ENCODE results near the gene CST7. TPM values are rescaled to one million over a fixed set of nuclear protein-coding genes. Genes with fewer than 3 reads are reported as not detected.

Gene CST7
- total RNA-seq, 2 experiments from 2014 or later: 43.9 to 47.5 TPM

- CTCF ChIA-PET: no interaction called here
- H3K9me3 Mint-ChIP-seq (ENCODE audit: insufficient read depth): peaks cover 6% of the 10 kb centered on the region
- no peak overlapping the region for H3K27ac Mint-ChIP-seq
- H3K4me1 Mint-ChIP-seq (ENCODE audit: low read depth): peaks cover 4% of the 10 kb centered on the region
- no peak for ATAC-seq
- H3K36me3 Mint-ChIP-seq (ENCODE audit: low read depth): peaks cover 69% of the 10 kb centered on the region
- H3K4me3 Mint-ChIP-seq: no peak overlapping the region
- POLR2A ChIA-PET: no interaction called here
- H3K27me3 Mint-ChIP-seq (ENCODE audit: low read depth): no peaks in the 10 kb centered on the region
- peak; percentile 12 for DNase-seq
Measured at GRCh38 chr20:24970754-24971153, 21.7 kb downstream of the CST7 start.

DNA sequence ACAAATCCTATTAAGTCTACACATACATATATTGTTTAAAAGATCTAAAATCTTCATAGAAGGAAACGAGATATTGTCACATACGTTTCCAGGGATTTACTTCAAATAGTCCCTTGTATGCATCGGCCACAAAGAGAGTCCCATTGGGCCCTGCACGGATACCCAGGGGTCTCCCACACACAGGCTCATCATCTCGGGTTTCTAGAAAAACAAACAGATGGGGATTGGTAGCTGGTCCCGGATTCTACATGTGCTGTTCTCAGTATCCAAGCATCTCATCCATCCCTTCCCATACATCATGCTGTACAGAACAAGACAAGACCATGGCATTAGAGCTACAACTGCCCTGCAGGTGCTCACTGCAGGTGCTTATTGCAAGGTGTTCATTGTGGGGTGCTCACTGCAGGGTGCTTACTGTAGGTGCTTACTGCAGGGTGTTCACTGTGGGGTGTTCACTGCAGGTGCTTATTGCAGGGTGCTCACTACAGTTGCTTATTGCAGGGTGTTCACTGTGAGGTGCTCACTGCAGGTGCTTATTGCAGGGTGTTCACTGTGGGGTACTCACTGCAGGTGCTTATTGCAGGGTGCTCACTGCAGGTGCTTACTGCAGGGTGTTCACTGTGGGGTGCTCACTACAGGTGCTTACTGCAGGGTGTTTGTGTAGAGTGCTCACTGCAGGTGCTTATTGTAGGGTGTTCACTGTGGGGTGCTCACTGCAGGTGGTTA, 22.5 kb downstream of the CST7 start:
- CTCF ChIA-PET: no interaction called here
- peaks cover 13% of the 10 kb centered on the region for H3K9me3 Mint-ChIP-seq (ENCODE audit: insufficient read depth)
- peaks cover 69% of the 10 kb centered on the region for H3K36me3 Mint-ChIP-seq (ENCODE audit: low read depth)

GRCh38 chr20:24972341-24972740, 23.3 kb downstream of the CST7 start:
- CTCF ChIA-PET: no interaction called here
- Mint-ChIP-seq H3K4me1 (ENCODE audit: low read depth) (peaks cover 4% of the 10 kb centered on the region), H3K36me3 (ENCODE audit: low read depth) (peaks cover 75% of the 10 kb centered on the region), H3K27me3 (ENCODE audit: low read depth) (no peaks in the 10 kb centered on the region), H3K27ac (no peak overlapping the region), H3K9me3 (ENCODE audit: insufficient read depth) (peaks cover 13% of the 10 kb centered on the region), H3K4me3 (no peak overlapping the region)
- POLR2A ChIA-PET: no interaction called here
- DNase-seq (no peak), ATAC-seq (no peak)

More for the DNA sequence above, 22.5 kb downstream of the CST7 start:
- H3K27ac Mint-ChIP-seq: no peak overlapping the region
- H3K4me1 Mint-ChIP-seq (ENCODE audit: low read depth): peaks cover 4% of the 10 kb centered on the region
- POLR2A ChIA-PET: no interaction called here
- no peak overlapping the region for H3K4me3 Mint-ChIP-seq
- DNase-seq (no peak), ATAC-seq (no peak)
- H3K27me3 Mint-ChIP-seq (ENCODE audit: low read depth): no peaks in the 10 kb centered on the region

DNA sequence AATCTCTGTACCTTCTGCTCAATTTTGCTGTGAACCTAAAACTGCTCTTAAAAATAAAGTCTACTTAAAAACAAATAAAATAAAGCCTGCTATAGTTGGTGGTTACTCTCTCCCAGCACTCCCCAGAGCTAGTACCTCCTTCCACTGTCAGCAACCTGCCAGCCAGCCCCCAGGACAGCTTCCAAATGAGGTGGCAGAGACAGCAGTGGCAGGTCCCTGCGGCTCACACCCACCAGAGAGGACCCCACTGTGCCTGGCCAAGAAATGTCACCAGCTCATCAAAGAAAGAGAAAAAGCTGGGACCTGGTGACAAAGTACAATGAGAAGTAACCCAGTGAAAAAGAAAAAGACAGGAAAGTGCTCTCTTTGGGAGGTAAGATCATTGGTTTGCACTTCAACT, 28.3 kb downstream of the CST7 start:
- no peak overlapping the region for H3K4me3 Mint-ChIP-seq
- CTCF ChIA-PET: interaction anchor here (1.0 kb wide), 1 partner anchor 202 kb away, joined by 3 read pairs; no protein-coding TSS in a partner anchor
- no peak for ATAC-seq

DNA sequence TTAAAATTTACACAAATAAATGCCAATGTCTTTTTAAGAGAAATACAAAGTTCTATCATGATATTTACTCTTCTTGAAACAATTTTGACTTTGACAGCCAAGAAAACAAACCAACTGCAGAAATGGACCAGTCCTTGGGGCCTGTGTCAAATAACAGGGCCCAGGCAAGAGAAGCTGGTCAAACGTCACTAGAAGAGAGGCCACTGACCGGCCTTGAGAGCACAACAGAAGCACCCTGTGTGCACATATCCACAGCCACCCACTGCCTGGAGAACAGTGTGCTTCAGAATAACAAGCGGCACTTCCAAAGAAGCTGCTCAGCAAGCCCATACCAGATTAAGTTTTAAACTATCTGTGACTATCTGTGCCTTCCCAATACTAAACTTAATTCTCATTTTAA, 28.7 kb downstream of the CST7 start:
- Mint-ChIP-seq H3K4me1 (ENCODE audit: low read depth) (peaks cover 33% of the 10 kb centered on the region), H3K36me3 (ENCODE audit: low read depth) (peaks cover 87% of the 10 kb centered on the region), H3K27ac (no peak overlapping the region), H3K9me3 (ENCODE audit: insufficient read depth) (peaks cover 13% of the 10 kb centered on the region), H3K4me3 (no peak overlapping the region), H3K27me3 (ENCODE audit: low read depth) (no peaks in the 10 kb centered on the region)
- peak; percentile 14 for DNase-seq
- CTCF ChIA-PET: interaction anchor here (1.0 kb wide), 1 partner anchor 201 kb away, joined by 3 read pairs; no protein-coding TSS in a partner anchor
- ATAC-seq: no peak
- POLR2A ChIA-PET: no interaction called here

More for the DNA sequence above, 28.3 kb downstream of the CST7 start:
- peaks cover 13% of the 10 kb centered on the region for H3K9me3 Mint-ChIP-seq (ENCODE audit: insufficient read depth)
- no peak overlapping the region for H3K27ac Mint-ChIP-seq
- POLR2A ChIA-PET: no interaction called here
- peak; percentile 11 for DNase-seq
- H3K27me3 Mint-ChIP-seq (ENCODE audit: low read depth): no peaks in the 10 kb centered on the region
- H3K4me1 Mint-ChIP-seq (ENCODE audit: low read depth): peaks cover 30% of the 10 kb centered on the region
- peaks cover 85% of the 10 kb centered on the region for H3K36me3 Mint-ChIP-seq (ENCODE audit: low read depth)

DNA sequence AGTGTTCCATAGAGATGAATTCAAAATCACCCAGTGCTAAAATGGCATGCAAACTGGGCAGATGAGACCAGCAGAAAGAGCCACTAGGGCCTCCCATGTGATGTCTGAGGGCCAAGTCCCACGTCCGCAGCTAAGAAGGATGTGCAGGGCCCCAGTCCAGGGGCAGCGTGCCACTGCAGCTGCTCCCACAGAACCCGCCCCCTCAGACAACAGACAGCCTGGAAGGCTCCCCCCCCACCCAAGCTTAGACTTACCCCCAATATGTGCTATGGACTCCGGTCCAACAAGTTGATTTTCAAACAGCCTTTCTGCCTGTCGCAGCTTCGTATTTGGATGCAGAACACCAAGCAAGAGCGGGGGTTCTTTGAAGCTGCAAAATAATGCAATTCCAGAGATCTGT, 29.4 kb downstream of the CST7 start:
- H3K4me1 Mint-ChIP-seq (ENCODE audit: low read depth): peaks cover 36% of the 10 kb centered on the region
- ATAC-seq (no peak), DNase-seq (peak; percentile 14)
- H3K9me3 Mint-ChIP-seq (ENCODE audit: insufficient read depth): peaks cover 13% of the 10 kb centered on the region
- H3K4me3 Mint-ChIP-seq: no peak overlapping the region
- no peak overlapping the region for H3K27ac Mint-ChIP-seq
- peaks cover 87% of the 10 kb centered on the region for H3K36me3 Mint-ChIP-seq (ENCODE audit: low read depth)
- CTCF ChIA-PET: interaction anchor here (1.0 kb wide), 1 partner anchor 201 kb away, joined by 3 read pairs; no protein-coding TSS in a partner anchor
- H3K27me3 Mint-ChIP-seq (ENCODE audit: low read depth): no peaks in the 10 kb centered on the region
- POLR2A ChIA-PET: no interaction called here

DNA sequence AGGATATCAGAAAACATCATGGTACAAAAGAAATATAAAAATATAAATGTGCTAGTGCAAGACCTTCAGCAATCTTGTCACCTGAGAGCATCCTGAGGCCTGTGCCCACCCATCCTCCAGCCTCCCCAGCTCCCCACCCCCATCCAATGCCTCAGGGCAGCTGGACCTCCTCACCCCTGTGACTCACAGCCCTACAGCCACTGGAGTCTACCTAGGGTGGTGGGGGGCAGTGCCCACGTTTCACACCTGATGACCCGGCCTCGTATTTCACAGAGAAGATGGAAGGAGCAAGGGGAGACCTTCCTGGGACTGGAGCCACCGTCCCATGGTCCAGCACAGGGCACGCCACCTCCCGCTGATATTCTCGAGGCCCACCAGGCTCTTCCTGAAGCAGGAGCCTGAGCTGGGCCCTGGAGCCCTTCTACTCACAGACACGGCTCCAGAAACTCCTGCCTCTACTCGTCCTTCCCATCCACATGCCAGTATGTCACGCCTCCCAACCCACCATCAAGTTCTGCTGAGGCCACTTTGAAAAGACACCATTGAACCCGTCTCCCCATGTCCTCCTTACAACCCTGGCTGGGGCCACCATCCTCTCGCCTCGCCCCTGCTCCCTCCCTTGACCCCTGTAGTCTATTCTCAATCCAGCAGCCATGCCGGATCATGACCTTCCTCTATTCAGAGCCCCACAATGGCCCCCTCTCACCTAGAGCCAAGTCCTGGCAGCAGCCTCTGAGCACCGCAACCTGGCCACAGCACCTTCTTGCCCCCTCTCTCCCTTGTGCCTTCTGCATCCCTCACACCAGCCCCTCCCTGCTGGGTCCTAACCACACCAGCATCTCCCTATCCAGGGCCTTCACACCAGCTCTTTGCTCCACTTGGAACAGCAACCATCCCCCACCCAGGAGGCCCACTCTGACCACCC, 30.2 kb downstream of the CST7 start:
- DNase-seq (peak; percentile 12), ATAC-seq (no peak)
- POLR2A ChIA-PET: no interaction called here
- CTCF ChIA-PET: interaction anchor here (1.5 kb wide), 1 partner anchor 49 kb away, joined by 3 read pairs; no protein-coding TSS in a partner anchor
- H3K4me3 Mint-ChIP-seq: no peak overlapping the region
- peaks cover 13% of the 10 kb centered on the region for H3K9me3 Mint-ChIP-seq (ENCODE audit: insufficient read depth)
- peak overlapping the region; percentile 48 for H3K27ac Mint-ChIP-seq
- H3K4me1 Mint-ChIP-seq (ENCODE audit: low read depth): peaks cover 40% of the 10 kb centered on the region
- peaks cover 90% of the 10 kb centered on the region for H3K36me3 Mint-ChIP-seq (ENCODE audit: low read depth)
- H3K27me3 Mint-ChIP-seq (ENCODE audit: low read depth): no peaks in the 10 kb centered on the region

GRCh38 chr20:24980291-24981053, 31.4 kb downstream of the CST7 start:
- ChIA-PET POLR2A (no interaction called here), CTCF (interaction anchor here (0.8 to 1.5 kb wide), 3 partner anchors 14 to 85 kb away, joined by 3 read pairs; no protein-coding TSS in a partner anchor)
- DNase-seq: no peak
- Mint-ChIP-seq H3K27me3 (ENCODE audit: low read depth) (no peaks in the 10 kb centered on the region), H3K27ac (peak overlapping the region; percentile 77), H3K4me3 (no peak overlapping the region), H3K36me3 (ENCODE audit: low read depth) (peaks cover 87% of the 10 kb centered on the region), H3K9me3 (ENCODE audit: insufficient read depth) (peaks cover 10% of the 10 kb centered on the region), H3K4me1 (ENCODE audit: low read depth) (peaks cover 50% of the 10 kb centered on the region)
- no peak for ATAC-seq

- Mint-ChIP-seq H3K27ac (peak overlapping the region; percentile 77), H3K36me3 (ENCODE audit: low read depth) (peaks cover 79% of the 10 kb centered on the region), H3K4me1 (ENCODE audit: low read depth) (peaks cover 58% of the 10 kb centered on the region), H3K4me3 (peak overlapping the region; percentile 23), H3K9me3 (ENCODE audit: insufficient read depth) (peaks cover 2% of the 10 kb centered on the region), H3K27me3 (ENCODE audit: low read depth) (no peaks in the 10 kb centered on the region)
- CTCF ChIA-PET: no interaction called here
- DNase-seq: peak; percentile 24
- POLR2A ChIA-PET: no interaction called here
- ATAC-seq: peak; percentile 58
Measured at GRCh38 chr20:24981282-24981681, 32.2 kb downstream of the CST7 start.

- H3K4me1 Mint-ChIP-seq (ENCODE audit: low read depth): peaks cover 61% of the 10 kb centered on the region
- ChIA-PET POLR2A (interaction anchor here (0.6 kb wide), 1 partner anchor 266 kb away, joined by 3 read pairs; the partner anchor contains the start of gene PYGB), CTCF (no interaction called here)
- no peaks in the 10 kb centered on the region for H3K9me3 Mint-ChIP-seq (ENCODE audit: insufficient read depth)
- ATAC-seq (peak; percentile 56), DNase-seq (peak; percentile 20)
- peak overlapping the region; percentile 77 for H3K27ac Mint-ChIP-seq
- H3K27me3 Mint-ChIP-seq (ENCODE audit: low read depth): no peaks in the 10 kb centered on the region
- H3K4me3 Mint-ChIP-seq: no peak overlapping the region
- H3K36me3 Mint-ChIP-seq (ENCODE audit: low read depth): peaks cover 74% of the 10 kb centered on the region
Measured at GRCh38 chr20:24981790-24982189, 32.7 kb downstream of the CST7 start.

DNA sequence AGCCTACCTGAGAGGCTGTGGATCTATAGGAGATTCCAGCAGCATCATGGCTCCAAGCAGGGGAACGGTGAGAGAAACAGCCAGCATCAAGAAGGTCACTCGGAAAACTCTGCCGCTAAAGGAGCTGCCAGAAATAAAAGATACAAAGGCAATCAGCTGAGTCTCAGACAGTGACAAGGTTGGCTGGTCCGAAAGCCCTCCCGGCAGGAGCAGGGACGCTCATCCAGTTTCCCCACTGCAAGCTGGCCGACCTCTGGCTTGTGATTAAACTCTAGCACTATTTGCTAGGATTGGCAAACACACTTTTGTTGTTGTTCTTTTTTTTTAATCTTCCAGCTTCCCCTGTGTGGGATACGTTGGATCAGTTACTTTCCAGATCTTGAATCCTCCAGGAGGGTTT, 34.8 kb downstream of the CST7 start:
- DNase-seq: no peak
- Mint-ChIP-seq H3K9me3 (ENCODE audit: insufficient read depth) (no peaks in the 10 kb centered on the region), H3K4me1 (ENCODE audit: low read depth) (peaks cover 77% of the 10 kb centered on the region), H3K27ac (peak overlapping the region; percentile 15), H3K4me3 (no peak overlapping the region), H3K27me3 (ENCODE audit: low read depth) (no peaks in the 10 kb centered on the region), H3K36me3 (ENCODE audit: low read depth) (peaks cover 70% of the 10 kb centered on the region)
- ChIA-PET CTCF (interaction anchor here (0.8 to 4.9 kb wide), 2 partner anchors 29 to 54 kb away, joined by 3 to 17 read pairs; no protein-coding TSS in a partner anchor), POLR2A (no interaction called here)
- ATAC-seq: no peak
